Adipocyte (in vitro differentiated cells): Measurements from ENCODE around the gene ZNF836.
A peak's percentile ranks its signal among the peaks of the same experiment; 100 is the strongest.
"Not testable (repeated sequence)": the region's sequence is repeated elsewhere in the genome, so short reads cannot be mapped to it uniquely, and the experiment has no call there.

Experiments used
- DNase-seq: peaks from one replicate; pipeline ENCODE4 v3.0.0-alpha.2; 2015; ENCODE audit warnings: low read depth
- H3K27me3 ChIP-seq: replicated peaks from 2 replicates; pipeline ENCODE4 v1.7.0; 2013; ENCODE audit warnings: mild to moderate bottlenecking, low read length, moderate library complexity; ENCODE audit not compliant: control insufficient read depth, insufficient read depth
- H3K36me3 ChIP-seq: 2 replicates; pipeline ENCODE4 v1.7.0; 2013; ENCODE audit warnings: low read length, mild to moderate bottlenecking, moderate library complexity; ENCODE audit not compliant: control insufficient read depth, insufficient read depth, severe bottlenecking
- H3K4me1 ChIP-seq: 2 replicates; pipeline ENCODE4 v1.7.0; 2013; ENCODE audit warnings: mild to moderate bottlenecking, low read length, moderate library complexity; ENCODE audit not compliant: control insufficient read depth, insufficient read depth
- H3K4me3 ChIP-seq: 2 replicates; pipeline ENCODE4 v1.7.0; 2013; ENCODE audit warnings: mild to moderate bottlenecking, low read length, moderate library complexity
- H3K9ac ChIP-seq: 2 replicates; pipeline ENCODE4 v1.7.0; 2013; ENCODE audit warnings: mild to moderate bottlenecking, low read length, moderate library complexity
- H3K9me3 ChIP-seq: 2 replicates; pipeline ENCODE4 v1.7.0; 2013; ENCODE audit warnings: mild to moderate bottlenecking, low read length, moderate library complexity; ENCODE audit not compliant: control insufficient read depth

ZNF836 gene

GRCh38 chr19:52171321-52172169 is at the start of gene ZNF836:
Gene ZNF836 (minus strand): TSS chr19:52171621. CDS start chr19:52168072, 3,549 bp downstream.
- Histone ChIP-seq H3K9me3 (no peaks in the 10 kb centered on the region), H3K9ac (peak within 1 kb of the TSS; percentile 98), H3K4me3 (peak within 1 kb of the TSS; percentile 100), H3K4me1 (peaks cover 6% of the 10 kb centered on the region), H3K36me3 (peaks cover 12% of the 10 kb centered on the region), H3K27me3 (no peaks in the 10 kb centered on the region)
- DNase-seq = peak; percentile 92

- peaks cover 98% of the 10 kb centered on the region for H3K36me3 ChIP-seq
- no peak overlapping the region for H3K9ac ChIP-seq
- H3K27me3 ChIP-seq = no peaks in the 10 kb centered on the region
- no peak for DNase-seq
- H3K4me1 ChIP-seq = peaks cover 12% of the 10 kb centered on the region
- no peak overlapping the region for H3K4me3 ChIP-seq
- H3K9me3 ChIP-seq = no peaks in the 10 kb centered on the region
Measured at GRCh38 chr19:52221031-52221430, 49.6 kb upstream of the ZNF836 start.

GRCh38 chr19:52219611-52220010 is 48.2 kb upstream of the ZNF836 start:
- peaks cover 12% of the 10 kb centered on the region for H3K4me1 ChIP-seq
- no peak overlapping the region for H3K9ac ChIP-seq
- H3K9me3 ChIP-seq = no peaks in the 10 kb centered on the region
- H3K4me3 ChIP-seq = no peak overlapping the region
- no peaks in the 10 kb centered on the region for H3K27me3 ChIP-seq
- peaks cover 100% of the 10 kb centered on the region for H3K36me3 ChIP-seq
- no peak for DNase-seq

- Histone ChIP-seq H3K4me1 (peaks cover 17% of the 10 kb centered on the region), H3K36me3 (peaks cover 100% of the 10 kb centered on the region), H3K27me3 (no peaks in the 10 kb centered on the region), H3K9me3 (no peaks in the 10 kb centered on the region), H3K9ac (no peak overlapping the region), H3K4me3 (no peak overlapping the region)
- DNase-seq = no peak
Measured at GRCh38 chr19:52217576-52217975, 46.2 kb upstream of the ZNF836 start.

GRCh38 chr19:52216401-52216800 is 45.0 kb upstream of the ZNF836 start:
- Histone ChIP-seq H3K36me3 (peaks cover 100% of the 10 kb centered on the region), H3K9me3 (no peaks in the 10 kb centered on the region), H3K9ac (no peak overlapping the region), H3K4me3 (no peak overlapping the region), H3K27me3 (no peaks in the 10 kb centered on the region), H3K4me1 (peaks cover 24% of the 10 kb centered on the region)
- no peak for DNase-seq

- no peak overlapping the region for H3K9ac ChIP-seq
- peaks cover 97% of the 10 kb centered on the region for H3K36me3 ChIP-seq
- H3K27me3 ChIP-seq = no peaks in the 10 kb centered on the region
Measured at GRCh38 chr19:52214241-52214640, 42.8 kb upstream of the ZNF836 start.

GRCh38 chr19:52212572-52213255 is 41.3 kb upstream of the ZNF836 start:
- no peaks in the 10 kb centered on the region for H3K9me3 ChIP-seq
- no peak overlapping the region for H3K9ac ChIP-seq
- H3K4me1 ChIP-seq = peaks cover 12% of the 10 kb centered on the region
- peaks cover 92% of the 10 kb centered on the region for H3K36me3 ChIP-seq
- no peak for DNase-seq
- no peak overlapping the region for H3K4me3 ChIP-seq
- H3K27me3 ChIP-seq = no peaks in the 10 kb centered on the region

More at GRCh38 chr19:52214241-52214640, 42.8 kb upstream of the ZNF836 start:
- Histone ChIP-seq H3K4me3 (no peak overlapping the region), H3K9me3 (no peaks in the 10 kb centered on the region), H3K4me1 (peaks cover 20% of the 10 kb centered on the region)
- DNase-seq = no peak

GRCh38 chr19:52211926-52212571 is 40.6 kb upstream of the ZNF836 start:
- no peaks in the 10 kb centered on the region for H3K27me3 ChIP-seq
- H3K36me3 ChIP-seq = peaks cover 92% of the 10 kb centered on the region
- peaks cover 12% of the 10 kb centered on the region for H3K4me1 ChIP-seq
- no peak for DNase-seq
- H3K9me3 ChIP-seq = no peaks in the 10 kb centered on the region
- no peak overlapping the region for H3K4me3 ChIP-seq
- H3K9ac ChIP-seq = no peak overlapping the region

GRCh38 chr19:52211203-52211602 is 39.8 kb upstream of the ZNF836 start:
- Histone ChIP-seq H3K9me3 (no peaks in the 10 kb centered on the region), H3K4me3 (no peak overlapping the region), H3K4me1 (peaks cover 12% of the 10 kb centered on the region), H3K36me3 (peaks cover 92% of the 10 kb centered on the region), H3K9ac (no peak overlapping the region), H3K27me3 (no peaks in the 10 kb centered on the region)
- DNase-seq = no peak

- Histone ChIP-seq H3K4me3 (no peak overlapping the region), H3K27me3 (no peaks in the 10 kb centered on the region), H3K9me3 (no peaks in the 10 kb centered on the region), H3K36me3 (peaks cover 92% of the 10 kb centered on the region), H3K4me1 (peaks cover 7% of the 10 kb centered on the region), H3K9ac (no peak overlapping the region)
- DNase-seq = no peak
Measured at GRCh38 chr19:52206481-52206880, 35.1 kb upstream of the ZNF836 start.

- Histone ChIP-seq H3K36me3 (peaks cover 70% of the 10 kb centered on the region), H3K9ac (peak overlapping the region; percentile 69), H3K4me1 (peaks cover 50% of the 10 kb centered on the region), H3K4me3 (peak overlapping the region; percentile 23)
- DNase-seq, H3K9me3 ChIP-seq, H3K27me3 ChIP-seq: not testable (repeated sequence)
Measured at GRCh38 chr19:52200755-52201391, 29.5 kb upstream of the ZNF836 start.
